ENCODE results near the gene KCTD14. TPM values are rescaled to one million over a fixed set of nuclear protein-coding genes. Genes with fewer than 3 reads are reported as not detected.

KCTD14 gene
- total RNA-seq, 1 donor from 2014 or later: 1.0 TPM

- no peak overlapping the region for H3K27ac ChIP-seq (ENCODE audit: low read depth, low read length)
- no peak overlapping the region for H2AFZ ChIP-seq (ENCODE audit: low read depth, low read length)
- no peaks in the 10 kb centered on the region for H3K9me3 ChIP-seq (ENCODE audit: insufficient read depth, low read depth, low read length)
- no peak for DNase-seq (ENCODE audit: low read depth)
- H3K4me3 Mint-ChIP-seq (ENCODE audit: unreplicated experiment): no peak overlapping the region
- H3K9ac ChIP-seq (ENCODE audit: low read length): no peak overlapping the region
- H3K36me3 ChIP-seq (ENCODE audit: insufficient read depth, low read length): peaks cover 31% of the 10 kb centered on the region
- H3K4me1 Mint-ChIP-seq (ENCODE audit: low read depth, unreplicated experiment): peaks cover 6% of the 10 kb centered on the region
- peaks cover 11% of the 10 kb centered on the region for H3K36me3 Mint-ChIP-seq (ENCODE audit: low read depth, unreplicated experiment)
- peaks cover 2% of the 10 kb centered on the region for H3K9me3 Mint-ChIP-seq (ENCODE audit: unreplicated experiment)
- no peak for FAIRE-seq
- no peaks in the 10 kb centered on the region for H3K4me1 ChIP-seq (ENCODE audit: insufficient read depth, low read length)
- no peak overlapping the region for H3K4me3 ChIP-seq (ENCODE audit: insufficient read depth, low read depth, low read length)
- peaks cover 36% of the 10 kb centered on the region for H4K20me1 ChIP-seq (ENCODE audit: insufficient read depth, low read length)
- TF ChIP-seq CTCF (IDR thresholded peaks at IDR 0.05; ENCODE audit: insufficient read depth, low read depth, low read length) (no peak), EZH2 (IDR thresholded peaks at IDR 0.05; ENCODE audit: insufficient read depth, low read length) (no peak)
- H3K27me3 Mint-ChIP-seq (ENCODE audit: low read depth, unreplicated experiment): no peaks in the 10 kb centered on the region
- no peak overlapping the region for H3K4me2 ChIP-seq (ENCODE audit: low read length)
- H3K27me3 ChIP-seq (ENCODE audit: insufficient read depth, low read length): no peaks in the 10 kb centered on the region
- H3K27ac Mint-ChIP-seq (ENCODE audit: unreplicated experiment): no peak overlapping the region
- H3K79me2 ChIP-seq (ENCODE audit: insufficient read depth, low read length): peaks cover 28% of the 10 kb centered on the region
Observed at GRCh38 chr11:78067704-78068103, 44.6 kb upstream of the KCTD14 start.

DNA sequence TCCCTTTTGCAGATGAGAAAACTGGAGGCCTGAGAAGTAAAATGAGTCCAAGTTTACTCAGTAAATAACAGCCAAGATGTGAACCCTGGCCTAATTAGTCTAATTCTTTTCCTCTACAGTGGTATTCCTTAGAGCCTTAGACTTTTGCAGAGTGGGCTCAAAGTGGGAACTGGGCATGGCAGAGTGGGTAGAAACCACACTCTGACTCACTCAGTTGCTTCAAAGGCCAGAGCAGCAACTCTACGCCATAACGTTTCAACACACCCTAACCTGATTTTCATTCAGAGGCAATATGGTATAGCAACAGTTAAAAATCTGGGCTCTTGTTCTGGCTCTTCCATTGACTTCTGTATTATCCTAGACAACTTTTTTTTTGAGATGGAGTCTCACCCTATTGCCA lies 43.4 kb upstream of the KCTD14 start:
- Histone ChIP-seq H4K20me1 (ENCODE audit: insufficient read depth, low read length) (peaks cover 26% of the 10 kb centered on the region), H3K4me1 (ENCODE audit: insufficient read depth, low read length) (no peaks in the 10 kb centered on the region), H2AFZ (ENCODE audit: low read depth, low read length) (no peak overlapping the region), H3K27ac (ENCODE audit: low read depth, low read length) (no peak overlapping the region), H3K4me3 (ENCODE audit: insufficient read depth, low read depth, low read length) (no peak overlapping the region), H3K36me3 (ENCODE audit: insufficient read depth, low read length) (peaks cover 23% of the 10 kb centered on the region), H3K9me3 (ENCODE audit: insufficient read depth, low read depth, low read length) (no peaks in the 10 kb centered on the region), H3K79me2 (ENCODE audit: insufficient read depth, low read length) (peaks cover 18% of the 10 kb centered on the region), H3K9ac (ENCODE audit: low read length) (no peak overlapping the region), H3K4me2 (ENCODE audit: low read length) (no peak overlapping the region), H3K27me3 (ENCODE audit: insufficient read depth, low read length) (no peaks in the 10 kb centered on the region)
- Mint-ChIP-seq H3K4me3 (ENCODE audit: unreplicated experiment) (no peak overlapping the region), H3K36me3 (ENCODE audit: low read depth, unreplicated experiment) (peaks cover 9% of the 10 kb centered on the region), H3K27ac (ENCODE audit: unreplicated experiment) (no peak overlapping the region), H3K9me3 (ENCODE audit: unreplicated experiment) (peaks cover 2% of the 10 kb centered on the region), H3K4me1 (ENCODE audit: low read depth, unreplicated experiment) (peaks cover 3% of the 10 kb centered on the region), H3K27me3 (ENCODE audit: low read depth, unreplicated experiment) (no peaks in the 10 kb centered on the region)
- no peak for TF ChIP-seq CTCF (IDR thresholded peaks at IDR 0.05; ENCODE audit: insufficient read depth, low read depth, low read length)
- no peak for TF ChIP-seq EZH2 (IDR thresholded peaks at IDR 0.05; ENCODE audit: insufficient read depth, low read length)
- no peak for FAIRE-seq
- DNase-seq (ENCODE audit: low read depth): no peak

DNA sequence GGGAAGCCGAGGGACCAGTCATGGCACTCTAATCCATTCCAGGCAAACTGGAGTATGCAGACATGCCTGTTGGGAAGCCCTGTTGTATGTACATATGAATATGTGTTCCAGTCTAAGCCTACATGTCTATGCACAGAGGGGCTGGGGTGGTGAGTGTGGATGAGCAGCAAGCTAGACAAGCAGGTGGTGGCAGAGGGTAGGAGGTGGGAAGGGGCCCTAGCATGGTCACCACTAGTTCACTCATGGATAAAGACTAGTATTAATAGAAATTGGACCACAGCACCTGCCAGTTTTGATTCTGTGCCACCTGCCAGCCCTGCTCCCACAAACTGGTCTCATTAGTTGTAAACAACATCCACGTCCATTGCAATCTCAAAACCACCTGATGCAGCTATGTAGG lies 42.1 kb upstream of the KCTD14 start:
- Histone ChIP-seq H3K4me3 (ENCODE audit: insufficient read depth, low read depth, low read length) (no peak overlapping the region), H3K4me2 (ENCODE audit: low read length) (no peak overlapping the region), H3K36me3 (ENCODE audit: insufficient read depth, low read length) (peaks cover 13% of the 10 kb centered on the region), H3K27me3 (ENCODE audit: insufficient read depth, low read length) (no peaks in the 10 kb centered on the region), H3K9ac (ENCODE audit: low read length) (no peak overlapping the region), H4K20me1 (ENCODE audit: insufficient read depth, low read length) (peaks cover 18% of the 10 kb centered on the region), H3K4me1 (ENCODE audit: insufficient read depth, low read length) (no peaks in the 10 kb centered on the region), H3K79me2 (ENCODE audit: insufficient read depth, low read length) (peaks cover 9% of the 10 kb centered on the region), H2AFZ (ENCODE audit: low read depth, low read length) (no peak overlapping the region), H3K27ac (ENCODE audit: low read depth, low read length) (no peak overlapping the region), H3K9me3 (ENCODE audit: insufficient read depth, low read depth, low read length) (no peaks in the 10 kb centered on the region)
- Mint-ChIP-seq H3K27me3 (ENCODE audit: low read depth, unreplicated experiment) (no peaks in the 10 kb centered on the region), H3K9me3 (ENCODE audit: unreplicated experiment) (peaks cover 2% of the 10 kb centered on the region), H3K4me1 (ENCODE audit: low read depth, unreplicated experiment) (peaks cover 3% of the 10 kb centered on the region), H3K27ac (ENCODE audit: unreplicated experiment) (no peak overlapping the region), H3K36me3 (ENCODE audit: low read depth, unreplicated experiment) (peaks cover 9% of the 10 kb centered on the region), H3K4me3 (ENCODE audit: unreplicated experiment) (no peak overlapping the region)
- TF ChIP-seq EZH2 (IDR thresholded peaks at IDR 0.05; ENCODE audit: insufficient read depth, low read length) (no peak), CTCF (IDR thresholded peaks at IDR 0.05; ENCODE audit: insufficient read depth, low read depth, low read length) (no peak)
- no peak for FAIRE-seq
- no peak for DNase-seq (ENCODE audit: low read depth)
